HCT116 (cell line): Measurements from ENCODE around the gene AGTRAP. TPM values are rescaled to one million over a fixed set of nuclear protein-coding genes. Genes with fewer than 3 reads are reported as not detected.

ENCODE experiments used
- ATAC-seq: fragments of 200-7000 bp; cut with Tn5 transposase; 2 replicates; pipeline ENCODE4 v1.9.1; 2020; ENCODE audit warnings: mild to moderate bottlenecking, moderate library complexity
- BruUV-seq: library from RNA; stranded (reverse); fragments of 400-500 nt; replicated peaks from 2 replicates; lab custom pipeline; 2021; lab: Mats Ljungman, UMichigan
- CTCF ChIA-PET: fragments of 300-600 bp; sonication (Branson Sonifier 250); formaldehyde crosslinking; loops from one replicate; lab custom pipeline; 2021; ENCODE audit warnings: antibody characterized with exemption; lab: Charles Lee
- POLR2A ChIA-PET: fragments of 300-600, 350-600 bp; sonication (Branson Sonifier 250); formaldehyde crosslinking; loops from one replicate; lab custom pipeline; 2021; ENCODE audit warnings: antibody characterized with exemption; lab: Charles Lee
- RAD21 ChIA-PET, 2 experiments: fragments of 300-600 bp; sonication (Branson Sonifier 250); formaldehyde crosslinking; loops; one replicate each; lab custom pipeline; 2023; ENCODE audit warnings: low total read pairs in 2 of 2; ENCODE audit not compliant: uncharacterized antibody in 2 of 2, unreplicated experiment in 2 of 2, low non-redundant PET in 1 of 2; lab: Charles Lee
- DNase-seq: peaks from one replicate; pipeline ENCODE4 v3.0.0-alpha.2; 2010; ENCODE audit warnings: low read depth, low spot score
- H2AFZ ChIP-seq: fragments of 200-600 bp; shearing (Covaris generic), sonication (generic); 2 replicates; pipeline ENCODE4 v1.6.1; 2017; ENCODE audit warnings: low read depth, mixed run types, mixed read lengths, antibody characterized with exemption, low read length; ENCODE audit not compliant: poor library complexity, severe bottlenecking
- H3K27ac ChIP-seq: 2 replicates; pipeline ENCODE4 v1.5.1; 2012; ENCODE audit warnings: low read depth, low read length
- H3K27me3 ChIP-seq: fragments of 200-600 bp; sonication (generic); 2 replicates; pipeline ENCODE4 v1.6.1; 2016; ENCODE audit warnings: mixed run types, low read length, mixed read lengths; ENCODE audit not compliant: insufficient read depth
- H3K36me3 ChIP-seq, 2 experiments: fragments of 200-500 bp in 1 of 2; fragments of 200-600 bp in 1 of 2; sonication (Bioruptor generic) in 1 of 2; sonication (generic) in 1 of 2; 2 replicates each; pipeline versions ENCODE4 v1.5.1 to v1.6.1; 2014 to 2016; ENCODE audit warnings: low read length in 2 of 2, inconsistent platforms in 1 of 2, mixed read lengths in 1 of 2, mixed run types in 1 of 2; ENCODE audit not compliant: insufficient read depth in 2 of 2, control insufficient read depth in 1 of 2
- H3K4me1 ChIP-seq, 2 experiments: fragments of 200-600 bp in 1 of 2; sonication (generic) in 1 of 2; 2 replicates each; pipeline versions ENCODE4 v1.5.1 to v1.6.1; 2012 to 2017; ENCODE audit warnings: low read length in 2 of 2, inconsistent platforms in 1 of 2, mild to moderate bottlenecking in 1 of 2, mixed read lengths in 1 of 2, mixed run types in 1 of 2, moderate library complexity in 1 of 2; ENCODE audit not compliant: insufficient read depth in 2 of 2, control insufficient read depth in 1 of 2
- H3K4me2 ChIP-seq: fragments of 200-600 bp; sonication (generic); 2 replicates; pipeline ENCODE4 v1.6.1; 2017; ENCODE audit warnings: mixed run types, low read length, mixed read lengths
- H3K4me3 ChIP-seq, 2 experiments: fragments of 200-600 bp in 1 of 2; sonication (generic) in 1 of 2; replicated peaks in 1 of 2; 2 replicates each; pipeline ENCODE4 v1.5.1; 2011 to 2016; ENCODE audit warnings: low read length in 2 of 2, control low read depth in 1 of 2, low read depth in 1 of 2, mild to moderate bottlenecking in 1 of 2, mixed read lengths in 1 of 2, mixed run types in 1 of 2
- H3K79me2 ChIP-seq: fragments of 200-600 bp; sonication (generic); 2 replicates; pipeline ENCODE4 v1.6.1; 2017; ENCODE audit warnings: mild to moderate bottlenecking, mixed run types, low read length, moderate library complexity, mixed read lengths; ENCODE audit not compliant: insufficient read depth
- H3K9ac ChIP-seq: fragments of 200-600 bp; sonication (generic); 2 replicates; pipeline ENCODE4 v1.6.1; 2016; ENCODE audit warnings: low read length, mixed read lengths
- H3K9me2 ChIP-seq: fragments of 200-600 bp; sonication (generic), shearing (Covaris generic); 2 replicates; pipeline ENCODE4 v1.6.1; 2017; ENCODE audit warnings: mixed run types, mild to moderate bottlenecking, moderate library complexity; ENCODE audit not compliant: insufficient read depth
- H3K9me3 ChIP-seq, 2 experiments: fragments of 200-500 bp in 1 of 2; fragments of 200-600 bp in 1 of 2; sonication (Bioruptor generic) in 1 of 2; sonication (generic) in 1 of 2; 2 replicates each; pipeline ENCODE4 v1.6.1; 2014 to 2017; ENCODE audit warnings: low read length in 2 of 2, mixed read lengths in 2 of 2, inconsistent platforms in 1 of 2, low read depth in 1 of 2, mild to moderate bottlenecking in 1 of 2, mixed run types in 1 of 2, moderate library complexity in 1 of 2; ENCODE audit not compliant: control insufficient read depth in 1 of 2, insufficient read depth in 1 of 2
- H4K20me1 ChIP-seq: fragments of 200-600 bp; sonication (generic), shearing (Covaris generic); 2 replicates; pipeline ENCODE4 v1.6.1; 2017; ENCODE audit warnings: mixed run types, mild to moderate bottlenecking, moderate library complexity; ENCODE audit not compliant: insufficient read depth
- CBX3 ChIP-seq: IDR thresholded peaks from 2 replicates; pipeline ENCODE4 v1.6.1; 2012; ENCODE audit warnings: low read depth
- EGR1 ChIP-seq: IDR thresholded peaks from 2 replicates; pipeline ENCODE4 v1.6.1; 2012; ENCODE audit warnings: low read depth
- ELF1 ChIP-seq: IDR thresholded peaks from 2 replicates; pipeline ENCODE4 v1.6.1; 2012; ENCODE audit warnings: low read depth, borderline replicate concordance
- EZH2 ChIP-seq: fragments of 200-600 bp; sonication (generic); IDR thresholded peaks from 2 replicates; pipeline ENCODE4 v1.6.1; 2017; ENCODE audit warnings: antibody characterized with exemption, mixed run types
- EZH2phosphoT487 ChIP-seq: fragments of 200-600 bp; IDR thresholded peaks from 2 replicates; pipeline ENCODE4 v1.6.1; 2018; ENCODE audit warnings: antibody characterized with exemption, borderline replicate concordance
- JUND ChIP-seq: IDR thresholded peaks from 2 replicates; pipeline ENCODE4 v1.6.1; 2012
- POLR2A ChIP-seq: IDR thresholded peaks from 2 replicates; pipeline ENCODE4 v1.7.0; 2011; ENCODE audit warnings: borderline replicate concordance; ENCODE audit not compliant: insufficient read depth, insufficient read length; ENCODE audit errors: extremely low read depth
- SIN3A ChIP-seq: IDR thresholded peaks from 2 replicates; pipeline ENCODE4 v1.6.1; 2012; ENCODE audit warnings: low read depth
- TCF7L2 ChIP-seq: IDR thresholded peaks from 2 replicates; pipeline ENCODE4 v1.7.0; 2011; ENCODE audit warnings: borderline replicate concordance, inconsistent platforms; ENCODE audit not compliant: insufficient read depth, insufficient read length; ENCODE audit errors: extremely low read depth
- YY1 ChIP-seq: IDR thresholded peaks from 2 replicates; pipeline ENCODE4 v1.6.1; 2011; ENCODE audit warnings: low read length, low read depth, moderate library complexity, mild to moderate bottlenecking; ENCODE audit not compliant: insufficient replicate concordance; ENCODE audit errors: extremely low read depth
- ZFX ChIP-seq: fragments of 450-650 bp; IDR thresholded peaks from 2 replicates; pipeline ENCODE4 v1.6.1; 2017
- ZNF274 ChIP-seq: fragments of 200-500 bp; sonication (Bioruptor generic); IDR thresholded peaks from 2 replicates; pipeline ENCODE4 v1.6.1; 2014; ENCODE audit warnings: mild to moderate bottlenecking, low read depth, low read length, inconsistent platforms
- intact Hi-C: fragments of 100-400 bp; cut with micrococcal nuclease; formaldehyde crosslinking; loops from 2 replicates; pipeline ENCODE4 v1.10.0; 2022
- total RNA-seq: library from RNA; stranded (reverse); gene quantifications from one replicate; pipeline ENCODE4 v1.2.1, GENCODE V29; 2021; ENCODE audit not compliant: unreplicated experiment
- TF ChIP-seq, protein P1 (sequence below): IDR thresholded peaks from 2 replicates; pipeline ENCODE4 v1.6.1; 2012
- TF ChIP-seq, protein P2 (sequence below): IDR thresholded peaks from 2 replicates; pipeline ENCODE4 v1.6.1; 2011; ENCODE audit warnings: mild to moderate bottlenecking, low read length, moderate library complexity; ENCODE audit not compliant: insufficient replicate concordance; ENCODE audit errors: extremely low read depth
- TF ChIP-seq, protein P3 (sequence below), 3 experiments: fragments of 200-600 bp in 1 of 3; sonication (generic) in 1 of 3; IDR thresholded peaks in 2 of 3; conservative IDR thresholded peaks in 1 of 3; 2 replicates each; pipeline ENCODE4 v1.5.1; 2012 to 2017; ENCODE audit warnings: low read depth in 2 of 3, low read length in 2 of 3, antibody characterized with exemption in 1 of 3, borderline replicate concordance in 1 of 3, control low read depth in 1 of 3, mild to moderate bottlenecking in 1 of 3, mixed read lengths in 1 of 3, mixed run types in 1 of 3, moderate library complexity in 1 of 3; ENCODE audit not compliant: insufficient read depth in 1 of 3
- TF ChIP-seq, protein P4 (sequence below): IDR thresholded peaks from 2 replicates; pipeline ENCODE4 v1.6.1; 2012

Gene AGTRAP
- total RNA-seq, 1 experiment from 2014 or later, result 49.0 TPM

DNA sequence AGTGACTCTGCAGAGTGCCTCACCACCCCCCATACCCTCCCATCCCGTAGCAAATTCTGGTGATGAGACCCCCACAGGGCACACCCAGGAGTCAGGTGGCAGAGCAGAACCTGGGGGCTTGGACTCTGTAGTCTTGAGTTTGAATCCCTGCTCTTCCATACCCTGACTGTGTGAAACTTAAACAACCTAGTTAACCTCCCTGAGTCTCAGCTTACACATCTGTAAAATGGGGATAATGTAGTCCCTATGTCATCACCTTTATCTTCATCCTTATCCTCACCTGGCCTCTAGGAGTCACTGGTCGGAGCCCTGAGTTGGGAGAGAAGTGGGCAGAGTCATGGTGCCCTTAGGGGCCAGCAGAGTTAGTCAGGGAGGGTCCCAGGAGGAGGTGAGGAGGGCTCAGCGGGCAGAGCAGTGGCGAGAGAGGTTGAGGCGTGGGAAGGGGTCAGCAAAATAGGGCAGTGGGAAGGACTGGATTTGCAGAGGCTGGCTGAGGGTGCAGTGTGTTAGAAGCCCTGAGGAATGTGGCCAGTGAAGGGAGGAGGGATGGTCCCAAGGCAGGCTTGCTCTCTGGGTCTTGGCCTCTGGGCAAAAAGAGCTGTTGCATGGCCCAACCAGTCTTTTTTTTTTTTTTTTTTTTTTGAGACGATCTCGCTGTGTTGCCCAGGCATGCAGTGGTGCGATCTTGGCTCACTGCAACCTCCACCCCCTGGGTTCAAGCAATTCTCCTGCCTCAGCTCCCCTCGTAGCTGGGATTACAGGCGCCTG lies 44.6 kb downstream of the AGTRAP start:
- no peaks in the 10 kb centered on the region for H3K27me3 ChIP-seq
- no peak for DNase-seq
- H3K4me2 ChIP-seq, result no peak overlapping the region
- H3K36me3 ChIP-seq, result no peaks in the 10 kb centered on the region
- BruUV-seq, result no TSS peak
- POLR2A ChIA-PET, result interaction anchor here (0.7 kb wide), 1 partner anchor 28 kb away, joined by 3 read pairs; no protein-coding TSS in a partner anchor
- no peak for ATAC-seq
- no peaks in the 10 kb centered on the region for H3K9me2 ChIP-seq
- H2AFZ ChIP-seq, result no peak overlapping the region
- H3K4me1 ChIP-seq, result peaks cover 3 to 14% of the 10 kb centered on the region in 2 experiments; a peak in 3 of 4 replicates
- no peaks in the 10 kb centered on the region for H3K9me3 ChIP-seq
- RAD21 ChIA-PET, result no interaction called here
- H4K20me1 ChIP-seq, result no peaks in the 10 kb centered on the region
- no peak overlapping the region for H3K27ac ChIP-seq
- CTCF ChIA-PET, result no interaction called here
- no peak overlapping the region for H3K9ac ChIP-seq
- H3K79me2 ChIP-seq, result no peaks in the 10 kb centered on the region
- TF ChIP-seq ZFX, result no peak
- no peak for TF ChIP-seq EZH2
- no peak for TF ChIP-seq YY1
- TF ChIP-seq, protein P1, sequence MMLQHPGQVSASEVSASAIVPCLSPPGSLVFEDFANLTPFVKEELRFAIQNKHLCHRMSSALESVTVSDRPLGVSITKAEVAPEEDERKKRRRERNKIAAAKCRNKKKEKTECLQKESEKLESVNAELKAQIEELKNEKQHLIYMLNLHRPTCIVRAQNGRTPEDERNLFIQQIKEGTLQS, result no peak
- TF ChIP-seq CBX3, result no peak
- TF ChIP-seq JUND, result no peak
- TF ChIP-seq, protein P2, sequence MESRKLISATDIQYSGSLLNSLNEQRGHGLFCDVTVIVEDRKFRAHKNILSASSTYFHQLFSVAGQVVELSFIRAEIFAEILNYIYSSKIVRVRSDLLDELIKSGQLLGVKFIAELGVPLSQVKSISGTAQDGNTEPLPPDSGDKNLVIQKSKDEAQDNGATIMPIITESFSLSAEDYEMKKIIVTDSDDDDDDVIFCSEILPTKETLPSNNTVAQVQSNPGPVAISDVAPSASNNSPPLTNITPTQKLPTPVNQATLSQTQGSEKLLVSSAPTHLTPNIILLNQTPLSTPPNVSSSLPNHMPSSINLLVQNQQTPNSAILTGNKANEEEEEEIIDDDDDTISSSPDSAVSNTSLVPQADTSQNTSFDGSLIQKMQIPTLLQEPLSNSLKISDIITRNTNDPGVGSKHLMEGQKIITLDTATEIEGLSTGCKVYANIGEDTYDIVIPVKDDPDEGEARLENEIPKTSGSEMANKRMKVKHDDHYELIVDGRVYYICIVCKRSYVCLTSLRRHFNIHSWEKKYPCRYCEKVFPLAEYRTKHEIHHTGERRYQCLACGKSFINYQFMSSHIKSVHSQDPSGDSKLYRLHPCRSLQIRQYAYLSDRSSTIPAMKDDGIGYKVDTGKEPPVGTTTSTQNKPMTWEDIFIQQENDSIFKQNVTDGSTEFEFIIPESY, result no peak
- no peak for TF ChIP-seq ZNF274
- TF ChIP-seq SIN3A, result no peak
- TF ChIP-seq, protein P3, sequence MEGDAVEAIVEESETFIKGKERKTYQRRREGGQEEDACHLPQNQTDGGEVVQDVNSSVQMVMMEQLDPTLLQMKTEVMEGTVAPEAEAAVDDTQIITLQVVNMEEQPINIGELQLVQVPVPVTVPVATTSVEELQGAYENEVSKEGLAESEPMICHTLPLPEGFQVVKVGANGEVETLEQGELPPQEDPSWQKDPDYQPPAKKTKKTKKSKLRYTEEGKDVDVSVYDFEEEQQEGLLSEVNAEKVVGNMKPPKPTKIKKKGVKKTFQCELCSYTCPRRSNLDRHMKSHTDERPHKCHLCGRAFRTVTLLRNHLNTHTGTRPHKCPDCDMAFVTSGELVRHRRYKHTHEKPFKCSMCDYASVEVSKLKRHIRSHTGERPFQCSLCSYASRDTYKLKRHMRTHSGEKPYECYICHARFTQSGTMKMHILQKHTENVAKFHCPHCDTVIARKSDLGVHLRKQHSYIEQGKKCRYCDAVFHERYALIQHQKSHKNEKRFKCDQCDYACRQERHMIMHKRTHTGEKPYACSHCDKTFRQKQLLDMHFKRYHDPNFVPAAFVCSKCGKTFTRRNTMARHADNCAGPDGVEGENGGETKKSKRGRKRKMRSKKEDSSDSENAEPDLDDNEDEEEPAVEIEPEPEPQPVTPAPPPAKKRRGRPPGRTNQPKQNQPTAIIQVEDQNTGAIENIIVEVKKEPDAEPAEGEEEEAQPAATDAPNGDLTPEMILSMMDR (IDR thresholded peaks at IDR 0.05 in 2 of 3, conservative IDR thresholded peaks at IDR 0.05 in 1 of 3; ENCODE audit: borderline replicate concordance in 1 of 3, insufficient read depth in 1 of 3, low read depth in 2 of 3, low read length in 2 of 3), result no peak
- no peak for TF ChIP-seq EGR1
- TF ChIP-seq, protein P4, sequence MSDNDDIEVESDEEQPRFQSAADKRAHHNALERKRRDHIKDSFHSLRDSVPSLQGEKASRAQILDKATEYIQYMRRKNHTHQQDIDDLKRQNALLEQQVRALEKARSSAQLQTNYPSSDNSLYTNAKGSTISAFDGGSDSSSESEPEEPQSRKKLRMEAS, result no peak
- no peak for TF ChIP-seq TCF7L2
- no peak for TF ChIP-seq EZH2phosphoT487
- TF ChIP-seq POLR2A, result no peak
- no peak for TF ChIP-seq ELF1
- no peak overlapping the region for H3K4me3 ChIP-seq
- intact Hi-C loops, result no loop called here
